Measurements from ENCODE around the gene ZSCAN32. TPM values are rescaled to one million over a fixed set of nuclear protein-coding genes. Genes with fewer than 3 reads are reported as not detected.

ZSCAN32 gene
- total RNA-seq, 2 donors from 2014 or later, result 19.8 to 24.1 TPM

- Histone ChIP-seq H3K4me1 (ENCODE audit: control insufficient read depth, insufficient read depth, low read length) (no peaks in the 10 kb centered on the region), H3K27me3 (ENCODE audit: control insufficient read depth, insufficient read depth, low read length, poor library complexity, severe bottlenecking) (no peaks in the 10 kb centered on the region), H3K36me3 (ENCODE audit: control insufficient read depth, insufficient read depth, low read length) (peaks cover 76% of the 10 kb centered on the region), H3K27ac (ENCODE audit: low read depth, low read length) (no peak overlapping the region), H3K9me3 (ENCODE audit: control insufficient read depth, low read length) (peaks cover 45% of the 10 kb centered on the region), H3K9ac (ENCODE audit: extremely low read depth, low read length, poor library complexity, severe bottlenecking) (no peak overlapping the region), H3K4me3 (ENCODE audit: low read length) (no peak overlapping the region)
- no peak overlapping the region for H3K27ac Mint-ChIP-seq
- TF ChIP-seq CTCF (conservative IDR thresholded peaks at IDR 0.05), result no peak
- no peak overlapping the region for H3K4me3 Mint-ChIP-seq
- peaks cover 54% of the 10 kb centered on the region for H3K9me3 Mint-ChIP-seq
- WGBS, 2 experiments (ENCODE audit: insufficient coverage in 1 of 2, insufficient read length in 1 of 2), result 94 to 100% methylated on average over 5 to 6 of the region's 6 CpGs
- DNase-seq, result no peak
- H3K4me1 Mint-ChIP-seq, result no peaks in the 10 kb centered on the region
- H3K36me3 Mint-ChIP-seq (ENCODE audit: low read depth), result peaks cover 87% of the 10 kb centered on the region
- H3K27me3 Mint-ChIP-seq (ENCODE audit: insufficient read depth), result no peaks in the 10 kb centered on the region
Observed at GRCh38 chr16:3388325-3388724, 12.5 kb downstream of the ZSCAN32 start.

GRCh38 chr16:3383045-3383448 lies 17.8 kb downstream of the ZSCAN32 start:
- H3K9ac ChIP-seq (ENCODE audit: extremely low read depth, low read length, poor library complexity, severe bottlenecking), result no peak overlapping the region
- Mint-ChIP-seq H3K4me3 (no peak overlapping the region), H3K9me3 (peaks cover 91% of the 10 kb centered on the region), H3K27ac (no peak overlapping the region), H3K36me3 (ENCODE audit: low read depth) (peaks cover 71% of the 10 kb centered on the region), H3K4me1 (no peaks in the 10 kb centered on the region), H3K27me3 (ENCODE audit: insufficient read depth) (peaks cover 11% of the 10 kb centered on the region)
- H3K4me3 ChIP-seq (ENCODE audit: low read length), result peak overlapping the region; percentile 69
- H3K4me1 ChIP-seq (ENCODE audit: control insufficient read depth, insufficient read depth, low read length), result no peaks in the 10 kb centered on the region
- no peak for DNase-seq
- no peaks in the 10 kb centered on the region for H3K27me3 ChIP-seq (ENCODE audit: control insufficient read depth, insufficient read depth, low read length, poor library complexity, severe bottlenecking)
- 94 to 97% methylated on average over 10 of the region's 10 CpGs for WGBS, 2 experiments (ENCODE audit: insufficient coverage in 1 of 2, insufficient read length in 1 of 2)
- no peak overlapping the region for H3K27ac ChIP-seq (ENCODE audit: low read depth, low read length)
- peaks cover 52% of the 10 kb centered on the region for H3K36me3 ChIP-seq (ENCODE audit: control insufficient read depth, insufficient read depth, low read length)
- peaks cover 69% of the 10 kb centered on the region for H3K9me3 ChIP-seq (ENCODE audit: control insufficient read depth, low read length)
- no peak for TF ChIP-seq CTCF (conservative IDR thresholded peaks at IDR 0.05)

DNA sequence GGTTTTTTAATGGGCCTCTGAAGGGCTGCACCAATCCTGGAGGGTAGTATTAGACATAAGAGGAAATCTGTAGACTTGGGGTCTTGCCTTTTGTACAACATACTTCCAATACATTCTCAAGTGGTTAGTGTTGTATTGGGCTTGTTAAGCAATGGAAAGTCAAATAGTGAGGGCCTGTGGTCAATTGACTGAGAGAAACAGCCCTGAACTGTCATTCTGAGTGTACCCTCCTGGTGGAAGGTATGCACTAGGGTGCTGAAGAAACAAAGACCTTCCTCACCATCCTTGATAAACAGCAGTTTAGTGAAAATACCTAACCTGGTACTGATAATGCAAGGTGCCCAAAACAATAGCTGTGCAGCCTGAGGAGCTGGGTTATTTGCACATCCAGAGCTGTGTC lies 22.9 kb downstream of the ZSCAN32 start:
- no peak overlapping the region for H3K27ac ChIP-seq (ENCODE audit: low read depth, low read length)
- Mint-ChIP-seq H3K9me3 (peaks cover 88% of the 10 kb centered on the region), H3K4me3 (no peak overlapping the region), H3K36me3 (ENCODE audit: low read depth) (peaks cover 26% of the 10 kb centered on the region), H3K27me3 (ENCODE audit: insufficient read depth) (peaks cover 20% of the 10 kb centered on the region), H3K27ac (no peak overlapping the region), H3K4me1 (no peaks in the 10 kb centered on the region)
- TF ChIP-seq CTCF (conservative IDR thresholded peaks at IDR 0.05), result peak; percentile 10
- H3K36me3 ChIP-seq (ENCODE audit: control insufficient read depth, insufficient read depth, low read length), result peaks cover 15% of the 10 kb centered on the region
- H3K4me1 ChIP-seq (ENCODE audit: control insufficient read depth, insufficient read depth, low read length), result no peaks in the 10 kb centered on the region
- no peak overlapping the region for H3K9ac ChIP-seq (ENCODE audit: extremely low read depth, low read length, poor library complexity, severe bottlenecking)
- DNase-seq, result no peak
- peaks cover 6% of the 10 kb centered on the region for H3K27me3 ChIP-seq (ENCODE audit: control insufficient read depth, insufficient read depth, low read length, poor library complexity, severe bottlenecking)
- H3K4me3 ChIP-seq (ENCODE audit: low read length), result no peak overlapping the region
- H3K9me3 ChIP-seq (ENCODE audit: control insufficient read depth, low read length), result peaks cover 29% of the 10 kb centered on the region
